H1 (cell line): ENCODE data around the gene RAB39A. TPM values are rescaled to one million over a fixed set of nuclear protein-coding genes. Genes with fewer than 3 reads are reported as not detected.

Experiments
- ASH2L ChIP-seq: fragments of 200-600, 300-600 bp; sonication (generic); IDR thresholded peaks from one replicate; pipeline ENCODE4 v1.7.1; 2017; ENCODE audit warnings: low read length
- ATF2 ChIP-seq: IDR thresholded peaks from 2 replicates; pipeline ENCODE4 v1.6.1; 2012; ENCODE audit warnings: low read length, inconsistent platforms
- ATF3 ChIP-seq: IDR thresholded peaks from 2 replicates; pipeline ENCODE4 v1.6.1; 2011; ENCODE audit warnings: low read depth, mild to moderate bottlenecking, low read length; ENCODE audit not compliant: insufficient read depth
- BCL11A ChIP-seq, 2 experiments: IDR thresholded peaks; one replicate each; pipeline ENCODE4 v1.6.1; 2011; ENCODE audit warnings: low read depth in 2 of 2, low read length in 2 of 2, mild to moderate bottlenecking in 2 of 2
- BRCA1 ChIP-seq: IDR thresholded peaks from 2 replicates; pipeline ENCODE4 v1.6.1; 2012; ENCODE audit warnings: low read depth, low read length, improper control_type of control experiment
- CHD1 ChIP-seq: IDR thresholded peaks from 2 replicates; pipeline ENCODE4 v1.6.1; 2012; ENCODE audit warnings: low read depth, low read length, improper control_type of control experiment
- CTBP2 ChIP-seq: IDR thresholded peaks from 2 replicates; pipeline ENCODE4 v1.7.0; 2011; ENCODE audit warnings: borderline replicate concordance, mild to moderate bottlenecking, moderate library complexity, mixed read lengths, low read length; ENCODE audit not compliant: insufficient read depth, insufficient read length
- CTCF ChIP-seq, 3 experiments: IDR thresholded peaks; 1 replicate in 2 of 3; 2 replicates in 1 of 3; pipeline versions ENCODE4 v1.5.1 to v1.6.1; 2011; ENCODE audit warnings: low read length in 3 of 3, mild to moderate bottlenecking in 3 of 3, inconsistent platforms in 2 of 3, low read depth in 1 of 3, moderate library complexity in 1 of 3; ENCODE audit not compliant: insufficient read depth in 1 of 3; ENCODE audit errors: control extremely low read depth in 1 of 3
- FOSL1 ChIP-seq: IDR thresholded peaks from 2 replicates; pipeline ENCODE4 v1.6.1; 2011; ENCODE audit warnings: mild to moderate bottlenecking, low read depth, low read length, moderate library complexity; ENCODE audit not compliant: insufficient read depth
- HDAC2 ChIP-seq, 2 experiments: fragments of 300-600 bp in 1 of 2; sonication (generic) in 1 of 2; IDR thresholded peaks; 2 replicates each; pipeline ENCODE4 v1.6.1; 2011 to 2012; ENCODE audit warnings: low read depth in 2 of 2, low read length in 2 of 2, mild to moderate bottlenecking in 2 of 2, moderate library complexity in 2 of 2, borderline replicate concordance in 1 of 2, inconsistent platforms in 1 of 2
- KDM1A ChIP-seq: fragments of 200-600, 300-600 bp; sonication (generic); IDR thresholded peaks from 2 replicates; pipeline ENCODE4 v1.7.1; 2016; ENCODE audit warnings: mild to moderate bottlenecking, low read length, borderline replicate concordance
- KDM5A ChIP-seq: fragments of 200-600 bp; IDR thresholded peaks from 2 replicates; pipeline ENCODE4 v1.7.1; 2012; ENCODE audit warnings: mild to moderate bottlenecking, low read length, inconsistent platforms, mixed read lengths
- NRF1 ChIP-seq: IDR thresholded peaks from 2 replicates; pipeline ENCODE4 v1.6.1; 2011; ENCODE audit warnings: mild to moderate bottlenecking, low read depth, low read length, improper control_type of control experiment
- POU5F1 ChIP-seq: IDR thresholded peaks from 2 replicates; pipeline ENCODE4 v1.6.1; 2011; ENCODE audit warnings: low read depth, mild to moderate bottlenecking, low read length, moderate library complexity
- RBBP5 ChIP-seq: IDR thresholded peaks from 2 replicates; pipeline ENCODE4 v1.7.1; 2012; ENCODE audit warnings: low read depth, mild to moderate bottlenecking, inconsistent platforms, low read length, moderate library complexity, borderline replicate concordance
- SP2 ChIP-seq: IDR thresholded peaks from 2 replicates; pipeline ENCODE4 v1.6.1; 2012; ENCODE audit warnings: mild to moderate bottlenecking, low read length, inconsistent platforms
- SP4 ChIP-seq: IDR thresholded peaks from 2 replicates; pipeline ENCODE4 v1.6.1; 2012; ENCODE audit warnings: low read length, inconsistent platforms
- TAF1 ChIP-seq: IDR thresholded peaks from 2 replicates; pipeline ENCODE4 v1.6.1; 2011; ENCODE audit warnings: mild to moderate bottlenecking, low read depth, low read length
- TBP ChIP-seq: IDR thresholded peaks from 2 replicates; pipeline ENCODE4 v1.6.1; 2011; ENCODE audit warnings: low read depth, low read length, improper control_type of control experiment
- TEAD4 ChIP-seq: IDR thresholded peaks from 2 replicates; pipeline ENCODE4 v1.6.1; 2012; ENCODE audit warnings: low read depth, low read length, inconsistent platforms, mixed read lengths
- polyA plus RNA-seq, 7 experiments: library from polyadenylated mRNA; depleted of rRNA in 3 of 7; stranded (reverse) in 5 of 7; unstranded in 2 of 7; fragments of >200 nt in 5 of 7; fragments of 200-250 nt in 2 of 7; gene quantifications; 1 replicate in 5 of 7; 2 replicates in 1 of 7; 4 replicates in 1 of 7; pipeline versions ENCODE4 v1.2.1 to v1.2.3, GENCODE V29; 2011 to 2013; ENCODE audit warnings: missing spikeins in 2 of 7, mixed read lengths in 2 of 7
- total RNA-seq: library from RNA; stranded (reverse); fragmentation: NEBNext Ultra II Directional; extraction: Animal tissue kit (Norgen Biotek cat#: 25700); gene quantifications from 2 replicates; pipeline ENCODE4 v1.2.1, GENCODE V29; 2021

Gene RAB39A
- total and polyA plus RNA-seq, 2 of the 8 experiments (the other 6 are each of a cell fraction or from before 2014, with no cell fraction given): 7.1 to 19.1 TPM

GRCh38 chr11:107928046-107928766, at the start of gene RAB39A (continued):
- no peak for TF ChIP-seq ATF3
- no peak for TF ChIP-seq CTCF (IDR thresholded peaks at IDR 0.05; ENCODE audit: control extremely low read depth in 1 of 3, insufficient read depth in 1 of 3, low read depth in 1 of 3, low read length in 3 of 3)
- no peak for TF ChIP-seq TEAD4
- no peak for TF ChIP-seq CHD1
- TF ChIP-seq ATF2: no peak
- TF ChIP-seq NRF1: no peak
- TF ChIP-seq RBBP5: peak; percentile 92; the same call in 1 of the 2 replicates
- peak; percentile 44 to 47; a peak in 1 of 4 replicates for TF ChIP-seq HDAC2 (IDR thresholded peaks at IDR 0.05; ENCODE audit: borderline replicate concordance in 1 of 2, low read depth in 2 of 2, low read length in 2 of 2)
- TF ChIP-seq SP2: peak; percentile 85
- no peak for TF ChIP-seq KDM5A
- TF ChIP-seq SP4: peak; percentile 97
- no peak for TF ChIP-seq FOSL1
- no peak for TF ChIP-seq KDM1A
- TF ChIP-seq POU5F1: no peak
- TF ChIP-seq BCL11A (IDR thresholded peaks at IDR 0.05; ENCODE audit: low read depth in 2 of 2, low read length in 2 of 2): no peak
- TF ChIP-seq ASH2L: no peak
- 0 out of 2 replicates have a peak, but pooled peaks have one; percentile 19 for TF ChIP-seq TBP
- TF ChIP-seq TAF1: peak; percentile 57; the same call in 1 of the 2 replicates
- peak; percentile 12 for TF ChIP-seq CTBP2
- no peak for TF ChIP-seq BRCA1
